HepG2 (cell line): ENCODE data around the gene TPD52L2.

Source experiments
- EZH2 ChIP-seq: conservative IDR thresholded peaks from 2 replicates; pipeline ENCODE4 v1.6.1; 2012; ENCODE audit warnings: mild to moderate bottlenecking, low read depth, low read length, moderate library complexity
- HOXA7 ChIP-seq: sonication (generic); formaldehyde crosslinking; IDR thresholded peaks from 2 replicates; pipeline ENCODE4 v1.8.1; 2022; ENCODE audit warnings: mild to moderate bottlenecking, missing genetic modification reagents, moderate library complexity
- KDM2A ChIP-seq: sonication (generic); formaldehyde crosslinking; IDR thresholded peaks from 2 replicates; pipeline ENCODE4 v1.4.0; 2020; ENCODE audit warnings: low read depth, missing genetic modification reagents, borderline replicate concordance
- PHF5A ChIP-seq: IDR thresholded peaks from one replicate; pipeline ENCODE4 v1.6.1; 2018; ENCODE audit warnings: low read depth, missing genetic modification reagents; ENCODE audit not compliant: unreplicated experiment
- POLR2A ChIP-seq, 2 experiments: IDR thresholded peaks; 2 replicates each; pipeline ENCODE4 v1.6.1; 2011; ENCODE audit warnings: low read depth in 2 of 2, low read length in 2 of 2, mild to moderate bottlenecking in 1 of 2, moderate library complexity in 1 of 2; ENCODE audit not compliant: insufficient read depth in 1 of 2
- RFX3 ChIP-seq: IDR thresholded peaks from 2 replicates; pipeline ENCODE4 v1.6.1; 2016; ENCODE audit warnings: missing biosample characterization, missing genetic modification reagents
- YY1 ChIP-seq: IDR thresholded peaks from 2 replicates; pipeline ENCODE4 v1.6.1; 2011; ENCODE audit warnings: low read length, low read depth, moderate library complexity, mild to moderate bottlenecking; ENCODE audit not compliant: insufficient read depth, insufficient replicate concordance
- ZNF253 ChIP-seq: sonication (generic); formaldehyde crosslinking; IDR thresholded peaks from 2 replicates; pipeline ENCODE4 v1.8.0; 2022; ENCODE audit warnings: mild to moderate bottlenecking, missing genetic modification reagents, borderline replicate concordance
- TF ChIP-seq, protein P1 (sequence below): sonication (generic); formaldehyde crosslinking; IDR thresholded peaks from 2 replicates; pipeline ENCODE4 v1.5.0; 2020; ENCODE audit warnings: mild to moderate bottlenecking, missing genetic modification reagents, moderate library complexity
- TF ChIP-seq, protein P2 (sequence below): sonication (generic); formaldehyde crosslinking; IDR thresholded peaks from 2 replicates; pipeline ENCODE4 v1.4.0; 2020; ENCODE audit warnings: low read depth, mild to moderate bottlenecking, missing genetic modification reagents
- TF ChIP-seq, protein P3 (sequence below), 2 experiments: sonication (generic) in 1 of 2; formaldehyde crosslinking in 1 of 2; IDR thresholded peaks; 2 replicates each; pipeline versions ENCODE4 v1.4.0 to v1.6.1; 2018 to 2020; ENCODE audit warnings: missing genetic modification reagents in 2 of 2, borderline replicate concordance in 1 of 2, low read depth in 1 of 2, mild to moderate bottlenecking in 1 of 2, missing biosample characterization in 1 of 2
- TF ChIP-seq, protein P4 (sequence below): sonication (generic); formaldehyde crosslinking; IDR thresholded peaks from 2 replicates; pipeline ENCODE4 v1.4.0; 2020; ENCODE audit warnings: missing genetic modification reagents
- TF ChIP-seq, protein P5 (sequence below): sonication (generic); formaldehyde crosslinking; IDR thresholded peaks from 2 replicates; pipeline ENCODE4 v1.4.0; 2020; ENCODE audit warnings: mild to moderate bottlenecking, missing genetic modification reagents

DNA sequence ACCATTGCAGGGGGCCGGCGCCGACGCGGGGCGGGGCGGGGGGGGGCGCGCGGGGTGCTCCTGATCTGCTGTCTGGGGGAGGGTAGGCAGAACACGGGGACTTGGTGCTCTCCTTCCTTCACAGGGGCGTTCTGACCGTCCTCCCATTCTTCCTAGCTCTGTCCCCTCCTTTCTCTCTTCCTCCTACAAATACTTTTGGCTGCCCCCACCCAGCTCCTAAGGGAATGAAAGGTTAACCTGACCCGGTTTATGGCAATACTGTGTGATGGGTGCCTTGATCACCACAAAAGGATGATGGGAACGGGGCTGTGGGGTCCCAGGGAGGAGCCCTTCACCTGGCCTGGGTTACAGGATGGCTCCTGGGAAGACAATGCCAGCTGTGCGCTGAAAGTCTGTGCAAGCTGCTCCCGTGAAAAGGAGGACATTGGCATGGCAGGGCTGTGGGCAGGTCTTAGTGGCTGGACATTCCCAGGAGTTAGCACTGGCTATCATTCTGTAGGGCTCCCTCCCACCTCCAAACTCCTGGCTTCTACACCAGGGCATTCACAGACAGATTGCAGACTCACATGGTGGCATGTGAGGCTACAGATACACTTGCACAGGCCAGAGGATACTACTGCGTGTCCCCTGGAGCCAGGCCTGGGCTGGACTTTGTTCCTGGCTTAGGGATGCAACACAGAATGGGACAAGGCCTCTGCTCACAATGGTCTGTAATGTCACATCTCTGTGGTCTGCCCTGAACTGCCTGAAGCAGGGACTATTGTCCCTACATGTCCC is 1.9 kb upstream of the TPD52L2 start:
- TF ChIP-seq YY1 (no peak), KDM2A (CRISPR knock-in tag) (no peak), POLR2A (IDR thresholded peaks at IDR 0.05; ENCODE audit: insufficient read depth in 1 of 2, low read depth in 2 of 2, low read length in 2 of 2) (no peak; a peak in 1 of 4 replicates), EZH2 (no peak), ZNF253 (CRISPR knock-in tag) (no peak), RFX3 (CRISPR knock-in tag) (no peak), HOXA7 (CRISPR knock-in tag) (no peak), PHF5A (CRISPR knock-in tag) (no peak)
- TF ChIP-seq, protein P1, sequence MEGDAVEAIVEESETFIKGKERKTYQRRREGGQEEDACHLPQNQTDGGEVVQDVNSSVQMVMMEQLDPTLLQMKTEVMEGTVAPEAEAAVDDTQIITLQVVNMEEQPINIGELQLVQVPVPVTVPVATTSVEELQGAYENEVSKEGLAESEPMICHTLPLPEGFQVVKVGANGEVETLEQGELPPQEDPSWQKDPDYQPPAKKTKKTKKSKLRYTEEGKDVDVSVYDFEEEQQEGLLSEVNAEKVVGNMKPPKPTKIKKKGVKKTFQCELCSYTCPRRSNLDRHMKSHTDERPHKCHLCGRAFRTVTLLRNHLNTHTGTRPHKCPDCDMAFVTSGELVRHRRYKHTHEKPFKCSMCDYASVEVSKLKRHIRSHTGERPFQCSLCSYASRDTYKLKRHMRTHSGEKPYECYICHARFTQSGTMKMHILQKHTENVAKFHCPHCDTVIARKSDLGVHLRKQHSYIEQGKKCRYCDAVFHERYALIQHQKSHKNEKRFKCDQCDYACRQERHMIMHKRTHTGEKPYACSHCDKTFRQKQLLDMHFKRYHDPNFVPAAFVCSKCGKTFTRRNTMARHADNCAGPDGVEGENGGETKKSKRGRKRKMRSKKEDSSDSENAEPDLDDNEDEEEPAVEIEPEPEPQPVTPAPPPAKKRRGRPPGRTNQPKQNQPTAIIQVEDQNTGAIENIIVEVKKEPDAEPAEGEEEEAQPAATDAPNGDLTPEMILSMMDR (CRISPR knock-in tag), result no peak; the same call in 1 of the 2 replicates
- TF ChIP-seq, protein P2, sequence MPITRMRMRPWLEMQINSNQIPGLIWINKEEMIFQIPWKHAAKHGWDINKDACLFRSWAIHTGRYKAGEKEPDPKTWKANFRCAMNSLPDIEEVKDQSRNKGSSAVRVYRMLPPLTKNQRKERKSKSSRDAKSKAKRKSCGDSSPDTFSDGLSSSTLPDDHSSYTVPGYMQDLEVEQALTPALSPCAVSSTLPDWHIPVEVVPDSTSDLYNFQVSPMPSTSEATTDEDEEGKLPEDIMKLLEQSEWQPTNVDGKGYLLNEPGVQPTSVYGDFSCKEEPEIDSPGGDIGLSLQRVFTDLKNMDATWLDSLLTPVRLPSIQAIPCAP, result no peak
- TF ChIP-seq, protein P3, sequence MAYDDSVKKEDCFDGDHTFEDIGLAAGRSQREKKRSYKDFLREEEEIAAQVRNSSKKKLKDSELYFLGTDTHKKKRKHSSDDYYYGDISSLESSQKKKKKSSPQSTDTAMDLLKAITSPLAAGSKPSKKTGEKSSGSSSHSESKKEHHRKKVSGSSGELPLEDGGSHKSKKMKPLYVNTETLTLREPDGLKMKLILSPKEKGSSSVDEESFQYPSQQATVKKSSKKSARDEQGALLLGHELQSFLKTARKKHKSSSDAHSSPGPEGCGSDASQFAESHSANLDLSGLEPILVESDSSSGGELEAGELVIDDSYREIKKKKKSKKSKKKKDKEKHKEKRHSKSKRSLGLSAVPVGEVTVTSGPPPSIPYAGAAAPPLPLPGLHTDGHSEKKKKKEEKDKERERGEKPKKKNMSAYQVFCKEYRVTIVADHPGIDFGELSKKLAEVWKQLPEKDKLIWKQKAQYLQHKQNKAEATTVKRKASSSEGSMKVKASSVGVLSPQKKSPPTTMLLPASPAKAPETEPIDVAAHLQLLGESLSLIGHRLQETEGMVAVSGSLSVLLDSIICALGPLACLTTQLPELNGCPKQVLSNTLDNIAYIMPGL (CRISPR knock-in tag; IDR thresholded peaks at IDR 0.05; ENCODE audit: borderline replicate concordance in 1 of 2, low read depth in 1 of 2), result no peak
- TF ChIP-seq, protein P4, sequence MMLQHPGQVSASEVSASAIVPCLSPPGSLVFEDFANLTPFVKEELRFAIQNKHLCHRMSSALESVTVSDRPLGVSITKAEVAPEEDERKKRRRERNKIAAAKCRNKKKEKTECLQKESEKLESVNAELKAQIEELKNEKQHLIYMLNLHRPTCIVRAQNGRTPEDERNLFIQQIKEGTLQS, result no peak
- TF ChIP-seq, protein P5, sequence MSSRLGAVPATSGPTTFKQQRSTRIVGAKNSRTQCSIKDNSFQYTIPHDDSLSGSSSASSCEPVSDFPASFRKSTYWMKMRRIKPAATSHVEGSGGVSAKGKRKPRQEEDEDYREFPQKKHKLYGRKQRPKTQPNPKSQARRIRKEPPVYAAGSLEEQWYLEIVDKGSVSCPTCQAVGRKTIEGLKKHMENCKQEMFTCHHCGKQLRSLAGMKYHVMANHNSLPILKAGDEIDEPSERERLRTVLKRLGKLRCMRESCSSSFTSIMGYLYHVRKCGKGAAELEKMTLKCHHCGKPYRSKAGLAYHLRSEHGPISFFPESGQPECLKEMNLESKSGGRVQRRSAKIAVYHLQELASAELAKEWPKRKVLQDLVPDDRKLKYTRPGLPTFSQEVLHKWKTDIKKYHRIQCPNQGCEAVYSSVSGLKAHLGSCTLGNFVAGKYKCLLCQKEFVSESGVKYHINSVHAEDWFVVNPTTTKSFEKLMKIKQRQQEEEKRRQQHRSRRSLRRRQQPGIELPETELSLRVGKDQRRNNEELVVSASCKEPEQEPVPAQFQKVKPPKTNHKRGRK, result no peak
